ENCODE results near the gene MPP3.

DNA sequence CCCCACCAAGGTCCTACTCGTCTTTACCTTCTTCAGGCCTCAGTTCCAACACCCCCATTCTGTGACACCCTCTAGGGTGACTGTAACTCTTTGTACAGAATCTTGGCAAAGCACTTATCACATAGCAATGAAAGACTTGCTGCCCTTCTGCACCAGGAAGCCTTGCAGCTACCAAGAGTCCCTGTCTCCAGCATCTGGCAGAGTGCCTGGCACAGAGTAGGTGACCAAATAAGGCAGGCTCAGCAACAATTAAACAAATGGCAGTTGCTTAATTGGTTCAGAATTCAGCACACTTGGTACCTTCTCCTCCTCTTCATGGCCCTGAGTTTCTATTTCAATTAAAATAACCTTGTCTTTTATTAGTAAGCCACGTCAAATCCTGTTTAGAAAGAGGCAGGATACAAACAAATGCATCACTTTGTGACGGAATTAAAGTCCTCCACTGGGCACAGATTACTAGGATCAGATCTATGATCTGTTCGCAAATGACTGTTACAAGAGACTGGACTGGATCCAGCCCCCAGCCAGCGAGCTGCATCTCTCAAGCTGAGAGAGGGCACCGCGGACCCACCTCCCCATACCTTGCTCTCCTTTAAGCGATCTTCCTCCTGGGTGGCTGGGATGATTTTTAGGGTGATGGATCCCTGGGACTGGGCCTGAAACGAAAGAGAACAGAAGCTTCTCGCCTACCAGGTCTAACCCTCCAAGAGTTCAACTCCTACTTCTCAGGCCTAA, 9.4 kb downstream of the MPP3 start:
- TF ChIP-seq, protein P1, sequence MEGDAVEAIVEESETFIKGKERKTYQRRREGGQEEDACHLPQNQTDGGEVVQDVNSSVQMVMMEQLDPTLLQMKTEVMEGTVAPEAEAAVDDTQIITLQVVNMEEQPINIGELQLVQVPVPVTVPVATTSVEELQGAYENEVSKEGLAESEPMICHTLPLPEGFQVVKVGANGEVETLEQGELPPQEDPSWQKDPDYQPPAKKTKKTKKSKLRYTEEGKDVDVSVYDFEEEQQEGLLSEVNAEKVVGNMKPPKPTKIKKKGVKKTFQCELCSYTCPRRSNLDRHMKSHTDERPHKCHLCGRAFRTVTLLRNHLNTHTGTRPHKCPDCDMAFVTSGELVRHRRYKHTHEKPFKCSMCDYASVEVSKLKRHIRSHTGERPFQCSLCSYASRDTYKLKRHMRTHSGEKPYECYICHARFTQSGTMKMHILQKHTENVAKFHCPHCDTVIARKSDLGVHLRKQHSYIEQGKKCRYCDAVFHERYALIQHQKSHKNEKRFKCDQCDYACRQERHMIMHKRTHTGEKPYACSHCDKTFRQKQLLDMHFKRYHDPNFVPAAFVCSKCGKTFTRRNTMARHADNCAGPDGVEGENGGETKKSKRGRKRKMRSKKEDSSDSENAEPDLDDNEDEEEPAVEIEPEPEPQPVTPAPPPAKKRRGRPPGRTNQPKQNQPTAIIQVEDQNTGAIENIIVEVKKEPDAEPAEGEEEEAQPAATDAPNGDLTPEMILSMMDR (IDR thresholded peaks at IDR 0.05) = no peak
- TF ChIP-seq POLR2A (IDR thresholded peaks at IDR 0.05) = no peak
